ENCODE results near the gene PRKAR2B. TPM values are rescaled to one million over a fixed set of nuclear protein-coding genes. Genes with fewer than 3 reads are reported as not detected.
"Not testable (repeated sequence)": the region's sequence is repeated elsewhere in the genome, so short reads cannot be mapped to it uniquely, and the experiment has no call there.

PRKAR2B gene
- polyA plus RNA-seq, 2 donors, result 2.9 to 6.5 TPM

DNA sequence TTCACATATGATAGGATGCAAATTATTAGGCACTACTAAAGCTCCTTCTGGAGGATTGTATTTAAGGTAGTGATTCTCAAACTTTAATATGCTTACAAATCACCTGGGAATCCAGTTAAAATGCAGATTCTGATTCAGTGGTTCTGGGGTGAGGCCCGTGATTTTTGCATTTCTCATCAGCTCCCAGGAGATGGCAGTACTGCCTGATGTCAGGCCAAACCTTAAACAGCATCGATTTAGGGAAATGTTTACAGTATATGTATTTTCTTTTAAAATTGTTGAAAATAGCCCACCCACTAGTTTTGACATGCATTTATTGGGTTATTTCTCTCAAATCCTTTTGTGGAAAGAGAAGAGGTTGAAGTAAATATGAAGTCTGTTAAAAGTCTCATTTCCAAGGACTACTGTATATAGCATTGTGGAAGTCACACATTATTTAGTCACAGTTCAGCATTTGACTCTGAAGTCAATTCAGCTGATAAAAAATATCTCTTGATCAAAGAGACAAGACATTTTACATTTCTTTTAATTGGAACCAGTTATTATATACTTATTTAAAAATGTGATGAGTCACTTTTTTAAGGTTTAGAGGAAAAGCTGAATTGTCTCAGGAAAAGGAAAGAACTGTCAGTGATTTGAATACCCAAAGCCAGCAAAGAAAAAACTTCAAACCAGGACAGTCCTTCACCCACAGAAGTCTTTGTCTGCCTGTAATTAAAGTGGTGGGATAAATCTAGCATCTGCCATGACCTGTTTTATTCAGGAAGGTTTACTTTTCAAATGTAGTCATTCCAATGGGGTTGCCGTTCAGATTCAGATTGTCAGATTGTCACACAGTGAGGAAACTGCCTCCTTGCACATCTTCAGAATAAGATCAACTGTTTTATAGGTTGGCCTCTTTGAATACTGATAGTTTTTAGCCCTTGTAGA is 103.2 kb downstream of the PRKAR2B start:
- WGBS, 2 donors, result 24 to 28% methylated on average over 3 of the region's 3 CpGs
- no peak overlapping the region for H3K27ac ChIP-seq (ENCODE audit: low read depth in 2 of 2, low read length in 1 of 2)
- no peaks in the 10 kb centered on the region for H3K9me3 ChIP-seq (ENCODE audit: control insufficient read depth in 2 of 2, insufficient read depth in 1 of 2, low read depth in 1 of 2, low read length in 1 of 2)
- H3K4me1 ChIP-seq (ENCODE audit: control insufficient read depth in 2 of 2, insufficient read depth in 2 of 2, low read length in 1 of 2), result no peaks in the 10 kb centered on the region
- H3K4me3 ChIP-seq (ENCODE audit: low read depth in 1 of 2, low read length in 2 of 2), result no peak overlapping the region
- H3K36me3 ChIP-seq (ENCODE audit: control insufficient read depth in 2 of 2, insufficient read depth in 2 of 2, low read length in 1 of 2), result no peaks in the 10 kb centered on the region
- H3K27me3 ChIP-seq (ENCODE audit: control insufficient read depth in 1 of 2, insufficient read depth in 2 of 2, low read length in 2 of 2), result no peaks in the 10 kb centered on the region

DNA sequence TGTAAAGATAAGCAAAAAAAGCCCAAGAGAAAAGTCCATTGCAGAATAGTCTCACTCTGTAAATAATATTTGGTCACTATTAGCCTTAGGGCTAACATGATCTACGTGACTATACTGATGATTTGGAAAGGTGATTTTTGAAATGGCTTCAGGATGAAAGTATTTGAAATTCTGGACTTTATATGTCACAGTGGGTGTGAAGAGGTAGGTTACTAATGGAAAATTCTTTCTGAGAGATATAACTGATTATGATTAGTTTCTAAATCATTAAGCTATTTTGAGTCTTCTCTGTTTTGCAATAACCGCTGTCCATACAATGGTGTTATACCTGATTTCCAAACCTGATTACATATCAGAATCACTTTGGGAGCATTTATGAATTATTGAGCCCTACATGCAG is 104.2 kb downstream of the PRKAR2B start:
- WGBS, 2 donors, result 91 to 93% methylated on average over 2 of the region's 2 CpGs
- Histone ChIP-seq H3K27ac (ENCODE audit: low read depth in 2 of 2, low read length in 1 of 2) (no peak overlapping the region), H3K27me3 (ENCODE audit: control insufficient read depth in 1 of 2, insufficient read depth in 2 of 2, low read length in 2 of 2) (no peaks in the 10 kb centered on the region), H3K9me3 (ENCODE audit: control insufficient read depth in 2 of 2, insufficient read depth in 1 of 2, low read depth in 1 of 2, low read length in 1 of 2) (no peaks in the 10 kb centered on the region), H3K4me1 (ENCODE audit: control insufficient read depth in 2 of 2, insufficient read depth in 2 of 2, low read length in 1 of 2) (no peaks in the 10 kb centered on the region), H3K36me3 (ENCODE audit: control insufficient read depth in 2 of 2, insufficient read depth in 2 of 2, low read length in 1 of 2) (no peaks in the 10 kb centered on the region), H3K4me3 (ENCODE audit: low read depth in 1 of 2, low read length in 2 of 2) (no peak overlapping the region)

DNA sequence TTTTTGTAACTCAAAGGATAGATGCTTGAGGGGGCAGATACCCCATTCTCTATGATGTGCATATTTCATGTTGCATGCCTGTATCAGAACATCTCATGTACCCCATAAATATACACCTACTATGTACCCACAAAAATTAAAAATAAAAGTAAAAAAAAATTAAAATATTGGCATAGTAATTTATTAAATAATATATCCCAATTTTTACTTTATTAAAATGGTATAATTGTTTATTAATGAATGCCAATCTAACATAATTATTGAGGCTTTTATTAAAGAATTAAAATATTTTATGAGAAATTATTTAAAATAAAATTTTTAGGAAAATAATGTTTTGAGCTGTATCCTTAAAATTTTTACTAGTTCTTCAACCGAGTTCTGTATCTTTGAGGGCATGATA is 105.4 kb downstream of the PRKAR2B start:
- Histone ChIP-seq H3K36me3 (ENCODE audit: control insufficient read depth in 2 of 2, insufficient read depth in 2 of 2, low read length in 1 of 2) (peaks cover 0 to under 1% of the 10 kb centered on the region in 2 donors), H3K9me3 (ENCODE audit: control insufficient read depth in 2 of 2, insufficient read depth in 1 of 2, low read depth in 1 of 2, low read length in 1 of 2) (no peaks in the 10 kb centered on the region), H3K27ac (ENCODE audit: low read depth in 2 of 2, low read length in 1 of 2) (no peak overlapping the region), H3K4me1 (ENCODE audit: control insufficient read depth in 2 of 2, insufficient read depth in 2 of 2, low read length in 1 of 2) (no peaks in the 10 kb centered on the region), H3K4me3 (ENCODE audit: low read depth in 1 of 2, low read length in 2 of 2) (no peak overlapping the region), H3K27me3 (ENCODE audit: control insufficient read depth in 1 of 2, insufficient read depth in 2 of 2, low read length in 2 of 2) (no peaks in the 10 kb centered on the region)
- 91 to 93% methylated on average over 1 of the region's 1 CpG for WGBS, 2 donors

DNA sequence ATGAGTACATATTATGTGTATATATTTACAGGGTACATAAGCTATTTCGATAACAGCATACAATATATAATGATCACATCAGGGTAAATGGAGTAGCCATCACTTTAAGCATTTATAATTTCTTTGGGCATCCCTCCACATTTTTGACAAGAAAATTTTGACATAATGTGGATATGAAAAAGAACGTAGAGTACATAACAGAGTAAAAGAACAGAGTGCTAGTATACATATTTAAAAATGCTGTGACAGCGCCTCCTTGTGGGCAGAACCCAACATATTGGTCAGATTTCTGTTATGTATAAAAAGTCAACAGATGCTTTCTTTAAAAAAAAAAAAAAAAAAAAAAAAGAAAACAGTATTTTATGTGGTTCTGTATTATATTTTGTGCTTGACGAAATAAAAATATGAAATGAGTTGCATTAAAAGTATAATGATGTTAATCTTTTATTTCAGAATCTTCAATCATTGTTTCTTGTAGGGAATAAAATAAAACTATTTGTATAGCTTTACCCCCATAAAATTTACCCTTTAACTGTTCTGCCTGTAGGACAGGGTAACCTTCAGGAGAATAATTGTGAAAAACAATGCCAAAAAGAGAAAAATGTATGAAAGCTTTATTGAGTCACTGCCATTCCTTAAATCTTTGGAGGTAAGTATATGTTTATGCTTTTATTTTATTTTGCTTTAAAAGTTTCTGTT is 106.0 kb downstream of the PRKAR2B start:
- Histone ChIP-seq H3K27me3 (ENCODE audit: control insufficient read depth in 1 of 2, insufficient read depth in 2 of 2, low read length in 2 of 2) (no peaks in the 10 kb centered on the region), H3K4me1 (ENCODE audit: control insufficient read depth in 2 of 2, insufficient read depth in 2 of 2, low read length in 1 of 2) (no peaks in the 10 kb centered on the region), H3K9me3 (ENCODE audit: control insufficient read depth in 2 of 2, insufficient read depth in 1 of 2, low read depth in 1 of 2, low read length in 1 of 2) (no peaks in the 10 kb centered on the region), H3K36me3 (ENCODE audit: control insufficient read depth in 2 of 2, insufficient read depth in 2 of 2, low read length in 1 of 2) (peaks cover 0 to 2% of the 10 kb centered on the region in 2 donors), H3K27ac (ENCODE audit: low read depth in 2 of 2, low read length in 1 of 2) (no peak overlapping the region), H3K4me3 (ENCODE audit: low read depth in 1 of 2, low read length in 2 of 2) (no peak overlapping the region)
- 23 to 25% methylated on average over 4 of the region's 4 CpGs for WGBS, 2 donors

DNA sequence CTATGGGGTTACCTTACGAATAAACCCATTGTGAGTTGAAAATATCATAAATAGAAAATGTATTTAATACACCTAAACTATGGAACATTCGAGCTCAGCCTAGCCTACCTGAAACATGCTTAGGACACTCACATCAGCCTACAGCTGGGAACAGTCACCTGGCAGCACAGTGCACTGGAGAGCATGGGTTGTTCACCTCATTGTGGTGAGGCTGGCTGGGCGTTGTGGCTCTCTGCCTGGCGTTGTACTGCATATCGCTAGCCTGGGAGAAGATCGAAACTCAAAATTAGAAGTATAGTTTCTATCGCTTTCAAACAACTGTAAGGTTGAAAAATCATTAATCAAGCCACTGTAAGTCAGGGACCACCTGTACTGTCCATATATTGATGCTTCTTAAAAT is 107.0 kb downstream of the PRKAR2B start:
- Histone ChIP-seq H3K36me3 (ENCODE audit: control insufficient read depth in 2 of 2, insufficient read depth in 2 of 2, low read length in 1 of 2) (peaks cover 0 to 2% of the 10 kb centered on the region in 2 donors), H3K27ac (ENCODE audit: low read depth in 2 of 2, low read length in 1 of 2) (no peak overlapping the region), H3K27me3 (ENCODE audit: control insufficient read depth in 1 of 2, insufficient read depth in 2 of 2, low read length in 2 of 2) (no peaks in the 10 kb centered on the region), H3K9me3 (ENCODE audit: control insufficient read depth in 2 of 2, insufficient read depth in 1 of 2, low read depth in 1 of 2, low read length in 1 of 2) (no peaks in the 10 kb centered on the region), H3K4me3 (ENCODE audit: low read depth in 1 of 2, low read length in 2 of 2) (no peak overlapping the region), H3K4me1 (ENCODE audit: control insufficient read depth in 2 of 2, insufficient read depth in 2 of 2, low read length in 1 of 2) (no peaks in the 10 kb centered on the region)
- 93 to 96% methylated on average over 7 of the region's 7 CpGs for WGBS, 2 donors

DNA sequence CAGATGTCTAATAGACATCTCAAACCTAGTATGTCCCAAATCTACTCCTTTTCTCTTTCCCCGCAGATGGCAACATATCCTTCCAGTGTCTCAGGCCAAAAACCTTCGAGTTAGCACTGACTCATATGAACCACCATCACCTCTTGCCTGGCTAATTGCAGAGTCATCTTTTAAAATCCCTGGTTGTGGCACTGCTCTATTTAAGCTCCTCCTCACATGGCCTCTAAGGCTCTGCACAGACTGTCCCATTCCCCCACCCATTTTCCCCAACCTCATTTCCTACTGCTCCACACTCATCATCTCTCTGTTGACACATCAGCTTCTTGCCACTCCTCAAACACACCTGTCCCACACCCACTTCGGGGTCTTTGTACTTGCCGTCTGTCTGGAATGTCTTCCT is 107.5 kb downstream of the PRKAR2B start:
- no peak overlapping the region for H3K27ac ChIP-seq (ENCODE audit: low read depth in 2 of 2, low read length in 1 of 2)
- no peaks in the 10 kb centered on the region for H3K27me3 ChIP-seq (ENCODE audit: control insufficient read depth in 1 of 2, insufficient read depth in 2 of 2, low read length in 2 of 2)
- no peak overlapping the region for H3K4me3 ChIP-seq (ENCODE audit: low read depth in 1 of 2, low read length in 2 of 2)
- peaks cover 0 to 2% of the 10 kb centered on the region in 2 donors for H3K36me3 ChIP-seq (ENCODE audit: control insufficient read depth in 2 of 2, insufficient read depth in 2 of 2, low read length in 1 of 2)
- WGBS, 2 donors, result 41 to 54% methylated on average over 4 of the region's 4 CpGs
- H3K4me1 ChIP-seq (ENCODE audit: control insufficient read depth in 2 of 2, insufficient read depth in 2 of 2, low read length in 1 of 2), result no peaks in the 10 kb centered on the region
- H3K9me3 ChIP-seq (ENCODE audit: control insufficient read depth in 2 of 2, insufficient read depth in 1 of 2, low read depth in 1 of 2, low read length in 1 of 2), result no peaks in the 10 kb centered on the region

DNA sequence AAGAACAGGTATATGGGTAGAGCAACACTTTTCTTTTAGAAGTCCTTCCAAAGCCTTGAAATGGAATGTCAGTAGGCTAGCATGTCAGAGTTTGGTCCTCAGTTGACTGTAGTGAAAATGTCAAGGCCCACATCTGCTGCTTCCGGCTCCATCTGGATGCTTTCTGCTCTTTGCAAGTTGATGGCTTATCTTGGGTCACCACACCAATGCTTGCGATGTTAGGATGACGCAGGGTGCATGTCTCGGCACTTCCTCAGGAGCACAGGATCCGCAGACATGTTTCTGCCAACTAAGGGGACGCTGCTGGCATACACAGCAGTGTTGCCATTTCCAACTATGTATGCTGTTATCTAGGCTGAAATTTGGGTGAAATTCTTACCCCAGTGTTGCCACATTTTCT is 110.3 kb downstream of the PRKAR2B start:
- no peak overlapping the region for H3K27ac ChIP-seq (ENCODE audit: low read depth in 2 of 2, low read length in 1 of 2)
- H3K4me1 ChIP-seq (ENCODE audit: control insufficient read depth in 2 of 2, insufficient read depth in 2 of 2, low read length in 1 of 2), result no peaks in the 10 kb centered on the region
- 96 to 97% methylated on average over 6 of the region's 6 CpGs for WGBS, 2 donors
- H3K27me3 ChIP-seq (ENCODE audit: control insufficient read depth in 1 of 2, insufficient read depth in 2 of 2, low read length in 2 of 2), result no peaks in the 10 kb centered on the region
- no peak overlapping the region for H3K4me3 ChIP-seq (ENCODE audit: low read depth in 1 of 2, low read length in 2 of 2)
- H3K9me3 ChIP-seq (ENCODE audit: control insufficient read depth in 2 of 2, insufficient read depth in 1 of 2, low read depth in 1 of 2, low read length in 1 of 2), result no peaks in the 10 kb centered on the region
- peaks cover 0 to 2% of the 10 kb centered on the region in 2 donors for H3K36me3 ChIP-seq (ENCODE audit: control insufficient read depth in 2 of 2, insufficient read depth in 2 of 2, low read length in 1 of 2)

DNA sequence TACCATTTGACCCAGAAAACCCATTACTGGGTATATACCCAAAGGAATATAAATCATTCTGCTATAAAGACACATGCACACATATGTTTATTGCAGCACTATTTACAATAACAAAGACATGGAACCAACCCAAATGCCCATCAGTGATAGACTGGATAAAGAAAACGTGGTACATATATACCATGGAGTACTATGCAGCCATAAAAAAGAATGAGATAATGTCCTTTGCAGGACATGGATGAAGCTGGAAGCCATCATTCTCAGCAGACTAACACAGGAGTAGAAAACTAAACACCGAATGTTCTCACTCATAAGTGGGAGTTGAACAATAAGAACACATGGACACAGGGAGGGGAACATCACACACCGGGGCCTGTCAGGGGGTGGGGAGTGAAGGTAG is 111.2 kb downstream of the PRKAR2B start:
- H3K4me1 ChIP-seq (ENCODE audit: control insufficient read depth in 2 of 2, insufficient read depth in 2 of 2, low read length in 1 of 2); H3K27ac ChIP-seq (ENCODE audit: low read depth in 2 of 2, low read length in 1 of 2); H3K36me3 ChIP-seq (ENCODE audit: control insufficient read depth in 2 of 2, insufficient read depth in 2 of 2, low read length in 1 of 2); H3K9me3 ChIP-seq (ENCODE audit: control insufficient read depth in 2 of 2, insufficient read depth in 1 of 2, low read depth in 1 of 2, low read length in 1 of 2); H3K27me3 ChIP-seq (ENCODE audit: control insufficient read depth in 1 of 2, insufficient read depth in 2 of 2, low read length in 2 of 2); H3K4me3 ChIP-seq (ENCODE audit: low read depth in 1 of 2, low read length in 2 of 2): not testable (repeated sequence)
- WGBS, 2 donors, result 93 to 95% methylated on average over 3 of the region's 3 CpGs

DNA sequence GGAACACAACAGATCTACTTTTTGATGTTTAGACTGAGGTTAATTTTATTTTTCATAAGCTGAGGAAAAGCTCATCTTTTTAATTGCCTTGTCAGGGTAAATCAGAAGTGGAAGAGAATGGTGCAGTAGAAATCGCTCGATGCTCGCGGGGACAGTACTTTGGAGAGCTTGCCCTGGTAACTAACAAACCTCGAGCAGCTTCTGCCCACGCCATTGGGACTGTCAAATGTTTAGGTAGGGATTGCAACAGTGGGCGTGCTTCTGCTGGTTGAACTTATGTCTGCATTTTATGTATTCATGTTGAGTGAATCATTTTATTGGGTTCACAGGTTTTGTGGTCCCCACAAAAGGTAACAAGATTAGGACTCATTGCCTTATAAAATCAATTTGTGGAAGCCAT is 112.6 kb downstream of the PRKAR2B start:
- 94 to 95% methylated on average over 7 of the region's 7 CpGs for WGBS, 2 donors
- H3K27me3 ChIP-seq (ENCODE audit: control insufficient read depth in 1 of 2, insufficient read depth in 2 of 2, low read length in 2 of 2), result no peaks in the 10 kb centered on the region
- no peaks in the 10 kb centered on the region for H3K9me3 ChIP-seq (ENCODE audit: control insufficient read depth in 2 of 2, insufficient read depth in 1 of 2, low read depth in 1 of 2, low read length in 1 of 2)

More for the DNA sequence above, 112.6 kb downstream of the PRKAR2B start:
- Histone ChIP-seq H3K27ac (ENCODE audit: low read depth in 2 of 2, low read length in 1 of 2) (no peak overlapping the region), H3K36me3 (ENCODE audit: control insufficient read depth in 2 of 2, insufficient read depth in 2 of 2, low read length in 1 of 2) (peaks cover 0 to 2% of the 10 kb centered on the region in 2 donors), H3K4me3 (ENCODE audit: low read depth in 1 of 2, low read length in 2 of 2) (no peak overlapping the region), H3K4me1 (ENCODE audit: control insufficient read depth in 2 of 2, insufficient read depth in 2 of 2, low read length in 1 of 2) (no peaks in the 10 kb centered on the region)
